GM12873 (cell line): Measurements from ENCODE around the gene CDH22.

Experiments used
- TF ChIP-seq, protein P1 (sequence below): IDR thresholded peaks from 2 replicates; pipeline ENCODE4 v1.5.1; 2012; ENCODE audit warnings: low read depth, mild to moderate bottlenecking, moderate library complexity, low read length, control low read depth; ENCODE audit not compliant: insufficient read depth; ENCODE audit errors: missing control alignments

The CDH22 gene

DNA sequence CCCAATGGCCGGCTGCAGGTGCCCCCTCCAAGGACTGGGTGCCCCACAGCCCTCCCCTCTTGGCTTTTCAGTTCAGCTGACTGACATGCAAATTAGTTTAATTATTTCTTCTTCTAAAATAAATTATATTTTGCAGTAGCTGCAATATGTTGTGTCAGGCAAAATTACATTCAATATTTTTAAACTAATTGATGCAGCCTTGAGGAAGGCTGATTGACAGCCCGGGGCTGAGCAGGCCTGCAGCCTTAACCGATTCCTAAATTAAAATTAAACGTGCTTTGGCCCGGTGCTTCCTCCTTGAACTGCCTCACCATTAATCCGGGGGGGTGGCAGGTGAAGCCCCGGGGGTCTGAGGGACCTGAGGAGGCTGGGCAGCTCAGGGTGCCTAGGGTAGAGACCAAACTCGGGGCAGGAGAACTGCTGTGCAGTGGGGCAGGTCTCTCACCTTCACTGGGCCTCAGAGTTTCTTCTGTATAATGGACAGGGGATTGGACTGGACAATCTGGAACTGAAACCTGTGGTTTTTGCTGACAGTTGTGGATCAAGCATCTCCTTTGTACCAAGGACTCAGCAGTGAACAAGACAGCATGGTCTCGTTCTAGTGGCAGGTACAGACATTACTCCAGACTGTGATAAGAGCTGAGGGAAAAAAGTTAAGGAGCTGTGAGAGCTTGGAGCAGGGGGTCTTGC lies 117.7 kb downstream of the CDH22 start:
- TF ChIP-seq, protein P1, sequence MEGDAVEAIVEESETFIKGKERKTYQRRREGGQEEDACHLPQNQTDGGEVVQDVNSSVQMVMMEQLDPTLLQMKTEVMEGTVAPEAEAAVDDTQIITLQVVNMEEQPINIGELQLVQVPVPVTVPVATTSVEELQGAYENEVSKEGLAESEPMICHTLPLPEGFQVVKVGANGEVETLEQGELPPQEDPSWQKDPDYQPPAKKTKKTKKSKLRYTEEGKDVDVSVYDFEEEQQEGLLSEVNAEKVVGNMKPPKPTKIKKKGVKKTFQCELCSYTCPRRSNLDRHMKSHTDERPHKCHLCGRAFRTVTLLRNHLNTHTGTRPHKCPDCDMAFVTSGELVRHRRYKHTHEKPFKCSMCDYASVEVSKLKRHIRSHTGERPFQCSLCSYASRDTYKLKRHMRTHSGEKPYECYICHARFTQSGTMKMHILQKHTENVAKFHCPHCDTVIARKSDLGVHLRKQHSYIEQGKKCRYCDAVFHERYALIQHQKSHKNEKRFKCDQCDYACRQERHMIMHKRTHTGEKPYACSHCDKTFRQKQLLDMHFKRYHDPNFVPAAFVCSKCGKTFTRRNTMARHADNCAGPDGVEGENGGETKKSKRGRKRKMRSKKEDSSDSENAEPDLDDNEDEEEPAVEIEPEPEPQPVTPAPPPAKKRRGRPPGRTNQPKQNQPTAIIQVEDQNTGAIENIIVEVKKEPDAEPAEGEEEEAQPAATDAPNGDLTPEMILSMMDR, result no peak

- TF ChIP-seq, protein P1, result no peak
Observed at GRCh38 chr20:46188866-46189541, 119.3 kb downstream of the CDH22 start.

DNA sequence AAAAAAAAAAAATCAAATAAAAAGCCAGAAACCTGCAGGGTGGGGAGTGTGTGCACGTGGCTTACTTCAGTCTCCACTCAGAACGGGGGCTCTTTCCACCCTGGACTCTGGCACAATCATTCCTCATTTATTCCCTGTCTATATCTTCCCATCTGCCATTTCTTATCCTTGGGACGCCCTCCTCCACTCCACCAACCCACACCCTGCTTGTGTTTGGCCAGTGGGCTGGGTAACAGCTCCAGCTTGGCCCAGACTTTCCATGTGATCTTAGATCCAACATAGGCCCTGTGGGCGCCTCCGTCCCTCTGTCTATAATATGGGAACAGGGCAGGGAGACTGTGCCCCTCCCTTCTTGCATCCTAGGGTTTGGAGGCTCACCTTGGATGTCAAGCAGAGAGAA lies 122.1 kb downstream of the CDH22 start:
- TF ChIP-seq, protein P1, result no peak

DNA sequence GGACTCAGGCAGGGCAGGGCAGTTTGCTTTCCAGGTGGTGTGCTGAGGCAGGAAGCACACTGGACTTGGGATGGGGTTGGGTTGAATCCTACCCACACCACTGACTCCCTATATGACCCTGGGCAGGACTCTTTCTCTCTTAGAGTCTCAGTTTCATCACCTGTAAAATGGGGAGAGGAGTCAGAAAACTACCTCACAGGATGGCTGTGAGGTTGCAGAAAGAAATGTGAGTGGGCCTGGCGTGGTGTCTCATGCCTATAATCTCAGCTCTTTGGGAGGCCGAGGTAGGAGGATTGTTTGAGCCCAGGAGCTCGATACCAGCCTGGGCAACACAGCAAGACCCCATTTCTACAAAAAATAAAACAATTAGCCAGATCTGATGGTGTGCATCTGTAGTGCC lies 122.9 kb downstream of the CDH22 start:
- TF ChIP-seq, protein P1, result no peak

- TF ChIP-seq, protein P1, result no peak
Observed at GRCh38 chr20:46183768-46184167, 124.5 kb downstream of the CDH22 start.

DNA sequence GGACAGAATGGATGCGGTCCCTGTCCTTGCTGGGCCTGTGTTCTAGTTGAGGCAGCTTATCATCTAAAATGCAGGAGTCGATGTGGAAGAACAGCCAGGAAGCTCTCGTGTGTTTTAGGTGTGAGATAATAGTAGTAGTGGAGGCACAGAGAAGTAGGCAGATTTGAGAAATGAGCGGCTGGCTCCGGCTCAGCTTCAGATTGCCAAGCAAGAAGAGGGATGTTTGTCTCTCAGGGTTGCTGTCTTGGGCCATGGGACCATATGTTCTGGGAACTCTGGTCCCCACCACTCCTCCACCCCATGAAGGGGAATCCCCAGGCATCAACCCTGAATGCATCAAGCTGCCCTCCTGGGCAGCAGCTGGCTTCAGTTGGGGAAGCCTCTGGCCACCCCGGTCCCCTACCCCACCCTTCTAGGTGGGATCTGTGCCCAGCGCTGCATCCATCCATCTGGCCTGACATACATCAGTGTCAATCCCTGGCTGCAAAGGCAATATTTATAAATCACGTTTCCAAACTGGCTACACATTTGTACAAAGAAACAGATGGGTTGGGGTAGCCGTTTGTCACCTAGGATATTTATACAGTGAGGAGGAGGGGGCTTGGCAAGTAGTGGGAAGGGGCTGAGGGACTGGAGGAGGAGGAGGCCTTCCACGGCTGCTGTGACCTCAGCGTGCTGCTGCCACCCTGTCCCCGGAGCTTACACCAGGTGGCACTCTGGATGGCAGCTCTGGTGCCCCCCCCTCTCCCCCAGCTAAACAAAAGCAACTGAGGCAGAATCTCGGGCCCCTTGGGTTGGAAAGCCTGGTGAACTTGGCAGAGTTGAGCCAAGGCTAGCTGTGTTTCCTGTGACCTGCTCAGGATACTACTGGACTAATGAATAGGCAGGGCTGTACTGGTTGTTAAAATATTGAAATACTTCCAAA lies 125.8 kb downstream of the CDH22 start:
- TF ChIP-seq, protein P1, result no peak

DNA sequence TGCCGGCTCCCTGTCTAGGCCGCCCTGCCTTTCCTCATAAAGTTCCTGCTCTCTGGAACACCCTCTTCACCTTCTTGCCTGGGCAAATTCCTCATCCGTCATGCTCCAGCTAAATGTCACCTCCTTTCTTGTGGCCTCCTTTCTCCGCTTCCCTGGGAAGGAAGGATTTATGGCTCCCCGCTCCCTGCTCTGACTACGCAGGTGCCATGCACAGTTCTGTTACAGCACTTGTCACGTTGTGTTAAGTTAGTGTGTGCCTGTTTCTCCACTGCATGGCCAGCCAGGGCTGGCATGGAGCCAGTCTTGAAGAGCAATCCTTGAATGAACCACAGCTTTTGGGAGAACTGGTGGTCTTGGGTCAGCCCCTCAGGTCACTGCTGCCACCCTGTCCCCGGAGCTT lies 128.4 kb downstream of the CDH22 start:
- TF ChIP-seq, protein P1, result no peak
